Vagina (tissue), 2 donors: ENCODE data around the gene KRTAP16-1.
"Not testable (repeated sequence)": the region's sequence is repeated elsewhere in the genome, so short reads cannot be mapped to it uniquely, and the experiment has no call there.

Experiments
- CTCF ChIP-seq, 3 experiments: fragments of 450-650 bp in 2 of 3; fragments of 200-600 bp in 1 of 3; sonication (generic) in 1 of 3; IDR thresholded peaks; one replicate each; pipeline ENCODE4 v1.5.1; 2017 to 2019; ENCODE audit warnings: antibody characterized with exemption in 3 of 3, mild to moderate bottlenecking in 2 of 3, moderate library complexity in 2 of 3
- POLR2A ChIP-seq, 2 donors: fragments of 450-650 bp; IDR thresholded peaks; one replicate each; pipeline ENCODE4 v1.6.1; 2017; ENCODE audit warnings: antibody characterized with exemption in 2 of 2, mild to moderate bottlenecking in 2 of 2, moderate library complexity in 2 of 2
- POLR2AphosphoS5 ChIP-seq, 2 donors: sonication (generic); formaldehyde crosslinking; IDR thresholded peaks; one replicate each; pipeline ENCODE4 v1.9.0; 2017; ENCODE audit warnings: antibody characterized with exemption in 2 of 2, mild to moderate bottlenecking in 2 of 2, low read depth in 1 of 2; ENCODE audit not compliant: insufficient read depth in 1 of 2

- not testable (repeated sequence) for TF ChIP-seq CTCF (IDR thresholded peaks at IDR 0.05); POLR2A (IDR thresholded peaks at IDR 0.05); POLR2AphosphoS5 (IDR thresholded peaks at IDR 0.05; ENCODE audit: insufficient read depth in 1 of 2, low read depth in 1 of 2)
These were observed 41.3 kb upstream of the KRTAP16-1 start, which contains the start of gene KRT33A for GRCh38 chr17:41350381-41350878.
